ENCODE measurements around the gene BABAM2. TPM values are rescaled to one million over a fixed set of nuclear protein-coding genes. Genes with fewer than 3 reads are reported as not detected.

The BABAM2 gene
- total RNA-seq, 1 donor = 28.5 TPM

- DNase-seq (ENCODE audit: low read depth) = no peak
- no peak for TF ChIP-seq CTCF (IDR thresholded peaks at IDR 0.05; ENCODE audit: insufficient read depth, low read depth, low read length)
- no peak overlapping the region for H3K4me3 ChIP-seq (ENCODE audit: low read depth, low read length)
Observed at GRCh38 chr2:28347193-28347592, 456.7 kb downstream of the BABAM2 start.

DNA sequence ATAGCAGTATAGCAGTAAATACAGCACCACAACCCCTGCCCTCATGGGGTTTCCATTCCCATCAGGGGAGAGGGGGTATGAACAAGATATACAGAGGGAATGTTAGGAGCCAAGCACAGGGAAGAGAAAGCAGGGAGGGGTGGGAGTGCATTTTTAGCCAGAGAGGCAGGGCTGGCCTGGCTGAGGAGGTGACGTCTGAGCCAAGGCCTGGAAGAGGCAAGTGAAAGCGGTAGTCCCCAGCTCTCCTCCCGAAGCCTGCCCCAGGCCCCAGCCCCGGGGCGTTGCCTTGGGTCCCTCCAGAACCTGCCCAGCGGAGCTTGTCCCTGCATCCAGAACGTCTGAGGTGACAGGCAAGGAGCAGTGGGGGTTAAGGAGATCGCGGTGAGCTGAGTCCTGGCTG lies 457.1 kb downstream of the BABAM2 start:
- DNase-seq (ENCODE audit: low read depth) = no peak
- no peak overlapping the region for H3K4me3 ChIP-seq (ENCODE audit: low read depth, low read length)
- no peak for TF ChIP-seq CTCF (IDR thresholded peaks at IDR 0.05; ENCODE audit: insufficient read depth, low read depth, low read length)

- H3K4me3 ChIP-seq (ENCODE audit: low read depth, low read length) = no peak overlapping the region
- TF ChIP-seq CTCF (IDR thresholded peaks at IDR 0.05; ENCODE audit: insufficient read depth, low read depth, low read length) = no peak
- no peak for DNase-seq (ENCODE audit: low read depth)
Observed at GRCh38 chr2:28348149-28348567, 457.6 kb downstream of the BABAM2 start.

GRCh38 chr2:28348921-28349320 lies 458.4 kb downstream of the BABAM2 start:
- H3K4me3 ChIP-seq (ENCODE audit: low read depth, low read length) = no peak overlapping the region
- no peak for TF ChIP-seq CTCF (IDR thresholded peaks at IDR 0.05; ENCODE audit: insufficient read depth, low read depth, low read length)
- no peak for DNase-seq (ENCODE audit: low read depth)

GRCh38 chr2:28349546-28350165 lies 459.1 kb downstream of the BABAM2 start:
- DNase-seq (ENCODE audit: low read depth) = no peak
- H3K4me3 ChIP-seq (ENCODE audit: low read depth, low read length) = no peak overlapping the region
- TF ChIP-seq CTCF (IDR thresholded peaks at IDR 0.05; ENCODE audit: insufficient read depth, low read depth, low read length) = no peak

GRCh38 chr2:28350196-28350595 lies 459.7 kb downstream of the BABAM2 start:
- H3K4me3 ChIP-seq (ENCODE audit: low read depth, low read length) = no peak overlapping the region
- TF ChIP-seq CTCF (IDR thresholded peaks at IDR 0.05; ENCODE audit: insufficient read depth, low read depth, low read length) = no peak
- no peak for DNase-seq (ENCODE audit: low read depth)

DNA sequence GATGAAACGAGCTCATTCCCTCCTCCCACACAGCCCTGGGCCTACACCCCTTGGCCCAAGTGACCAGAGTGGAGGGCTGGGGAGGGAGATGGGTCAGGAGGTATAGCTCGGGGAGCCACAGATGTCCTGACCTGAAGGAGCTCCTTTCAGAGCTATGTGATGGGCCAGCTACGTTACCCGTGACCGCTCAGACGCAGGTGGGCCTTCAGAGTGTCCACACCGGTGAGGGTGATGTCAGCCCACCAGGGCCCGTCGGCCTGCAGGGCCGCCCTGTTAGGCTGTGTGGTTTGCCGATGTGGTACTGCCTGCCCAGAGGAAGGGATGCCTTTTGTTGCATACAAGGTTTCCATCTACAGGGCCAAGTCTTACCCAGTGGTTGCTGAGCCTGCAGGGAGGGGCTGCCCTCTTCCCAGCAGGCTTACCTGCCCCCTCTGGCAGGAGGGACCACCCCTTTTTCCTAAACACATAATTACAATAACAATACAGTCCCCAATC lies 460.3 kb downstream of the BABAM2 start:
- no peak for DNase-seq (ENCODE audit: low read depth)
- H3K4me3 ChIP-seq (ENCODE audit: low read depth, low read length) = no peak overlapping the region
- TF ChIP-seq CTCF (IDR thresholded peaks at IDR 0.05; ENCODE audit: insufficient read depth, low read depth, low read length) = no peak
